Measurements from ENCODE around the gene SOWAHA.

SOWAHA gene

GRCh38 chr5:132771503-132771998 is 41.6 kb upstream of the SOWAHA start:
- TF ChIP-seq EGR1 (IDR thresholded peaks at IDR 0.05) (no peak), TEAD4 (IDR thresholded peaks at IDR 0.05) (0 out of 2 replicates have a peak, but pooled peaks have one; percentile 23)

GRCh38 chr5:132772291-132773070 is 40.6 kb upstream of the SOWAHA start:
- no peak for TF ChIP-seq ZBTB7A (IDR thresholded peaks at IDR 0.05; ENCODE audit: low read depth)
- TF ChIP-seq CEBPB (IDR thresholded peaks at IDR 0.05) = no peak
- no peak for TF ChIP-seq YY1 (IDR thresholded peaks at IDR 0.05; ENCODE audit: low read depth)
- TF ChIP-seq USF1 (IDR thresholded peaks at IDR 0.05) = no peak
- TF ChIP-seq FOXM1 (IDR thresholded peaks at IDR 0.05; ENCODE audit: borderline replicate concordance, low read depth) = no peak
- TF ChIP-seq TCF12 (IDR thresholded peaks at IDR 0.05; ENCODE audit: low read depth) = no peak
- no peak for TF ChIP-seq CREB1 (IDR thresholded peaks at IDR 0.05; ENCODE audit: low read depth)
- TF ChIP-seq TAF1 (IDR thresholded peaks at IDR 0.05; ENCODE audit: low read depth) = no peak
- TF ChIP-seq MAX (IDR thresholded peaks at IDR 0.05) = no peak
- no peak for TF ChIP-seq REST (IDR thresholded peaks at IDR 0.05; ENCODE audit: low read depth)
- no peak for TF ChIP-seq TEAD4 (IDR thresholded peaks at IDR 0.05)
- TF ChIP-seq EP300 (IDR thresholded peaks at IDR 0.05; ENCODE audit: borderline replicate concordance) = no peak
- no peak for TF ChIP-seq EGR1 (IDR thresholded peaks at IDR 0.05)

GRCh38 chr5:132773114-132773513 is 40.0 kb upstream of the SOWAHA start:
- no peak for TF ChIP-seq TEAD4 (IDR thresholded peaks at IDR 0.05)
- TF ChIP-seq TAF1 (IDR thresholded peaks at IDR 0.05; ENCODE audit: low read depth) = no peak
- TF ChIP-seq NFIC (IDR thresholded peaks at IDR 0.05) = no peak
- TF ChIP-seq EGR1 (IDR thresholded peaks at IDR 0.05) = no peak
- no peak for TF ChIP-seq REST (IDR thresholded peaks at IDR 0.05; ENCODE audit: low read depth)
- no peak for TF ChIP-seq CEBPB (IDR thresholded peaks at IDR 0.05)
- no peak for TF ChIP-seq USF1 (IDR thresholded peaks at IDR 0.05)
- no peak for TF ChIP-seq YY1 (IDR thresholded peaks at IDR 0.05; ENCODE audit: low read depth)
- no peak for TF ChIP-seq FOXM1 (IDR thresholded peaks at IDR 0.05; ENCODE audit: borderline replicate concordance, low read depth)
- no peak for TF ChIP-seq ZBTB7A (IDR thresholded peaks at IDR 0.05; ENCODE audit: low read depth)

GRCh38 chr5:132773601-132774355 is 39.3 kb upstream of the SOWAHA start:
- TF ChIP-seq YY1 (IDR thresholded peaks at IDR 0.05; ENCODE audit: low read depth) (no peak), EGR1 (IDR thresholded peaks at IDR 0.05) (no peak), TEAD4 (IDR thresholded peaks at IDR 0.05) (no peak), CEBPB (IDR thresholded peaks at IDR 0.05) (no peak), TAF1 (IDR thresholded peaks at IDR 0.05; ENCODE audit: low read depth) (no peak), FOXM1 (IDR thresholded peaks at IDR 0.05; ENCODE audit: borderline replicate concordance, low read depth) (no peak), USF1 (IDR thresholded peaks at IDR 0.05) (no peak), NFIC (IDR thresholded peaks at IDR 0.05) (no peak), ZBTB7A (IDR thresholded peaks at IDR 0.05; ENCODE audit: low read depth) (no peak), RAD21 (IDR thresholded peaks at IDR 0.05; ENCODE audit: low read depth) (no peak), MAX (IDR thresholded peaks at IDR 0.05) (no peak), EP300 (IDR thresholded peaks at IDR 0.05; ENCODE audit: borderline replicate concordance) (no peak), REST (IDR thresholded peaks at IDR 0.05; ENCODE audit: low read depth) (no peak), CREB1 (IDR thresholded peaks at IDR 0.05; ENCODE audit: low read depth) (no peak), TCF12 (IDR thresholded peaks at IDR 0.05; ENCODE audit: low read depth) (no peak)
